Erythroblast (primary cell): Measurements from ENCODE around the gene XRCC3.

Experiments
- GATA1 ChIP-seq: IDR thresholded peaks from 2 replicates; pipeline ENCODE4 v1.6.1; 2011; ENCODE audit warnings: low read depth, mild to moderate bottlenecking, control low read depth, low read length, moderate library complexity
- POLR2A ChIP-seq: IDR thresholded peaks from 2 replicates; pipeline ENCODE4 v1.6.1; 2011; ENCODE audit warnings: mild to moderate bottlenecking, low read length

DNA sequence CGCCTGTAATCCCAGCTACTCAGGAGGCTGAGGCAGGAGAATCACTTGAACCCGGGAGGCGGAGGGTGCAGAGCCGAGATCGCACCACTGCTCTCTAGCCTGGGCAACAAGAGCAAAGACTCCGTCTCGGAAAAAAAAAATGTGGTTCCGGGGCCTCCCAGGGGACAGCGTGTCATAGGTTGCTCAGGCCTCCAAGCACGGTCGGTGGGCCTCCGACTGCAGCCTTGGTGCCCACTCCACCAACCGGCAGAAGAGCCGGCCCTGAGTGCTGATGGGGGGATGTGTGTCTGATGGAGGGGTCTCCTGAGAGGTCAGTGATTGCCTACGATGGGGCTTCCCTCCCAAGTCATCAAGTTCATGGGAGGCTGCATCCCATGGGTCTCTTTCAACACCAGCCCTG is 16.2 kb upstream of the XRCC3 start:
- TF ChIP-seq POLR2A = no peak
- TF ChIP-seq GATA1 = no peak
